Measurements from ENCODE around the gene FAM170B. TPM values are rescaled to one million over a fixed set of nuclear protein-coding genes. Genes with fewer than 3 reads are reported as not detected.

The FAM170B gene
- total and polyA plus RNA-seq, 2 donors (not counting 3 experiments of a cell fraction or from before 2014, with no cell fraction given): not detected

- H2AFZ ChIP-seq (ENCODE audit: low read depth, low read length): no peak overlapping the region
- BruUV-seq (replicated peaks): no TSS peak
- CTCF ChIA-PET: interaction anchor here (1.0 to 1.5 kb wide), 2 partner anchors 8 to 514 kb away, joined by 4 to 12 read pairs; no protein-coding TSS in a partner anchor
- FAIRE-seq: no peak
- no peak overlapping the region for H3K4me3 ChIP-seq (replicated peaks in 1 of 3; ENCODE audit: insufficient read depth in 1 of 3, low read depth in 1 of 3, low read length in 3 of 3)
- no peak overlapping the region for H3K4me2 ChIP-seq (ENCODE audit: insufficient read depth, low read length)
- dilution Hi-C loops (cut with MboI; ENCODE audit: extremely low pct_ligation_motif_present, low sequenced_read_pairs): no loop called here
- DNase-seq (ENCODE audit: low read depth, low spot score): no peak
- no peak overlapping the region for H3K9ac ChIP-seq (replicated peaks; ENCODE audit: extremely low read depth, insufficient read depth, low read length)
- no peaks in the 10 kb centered on the region for H3K36me3 ChIP-seq (ENCODE audit: control insufficient read depth in 2 of 2, extremely low read depth in 1 of 2, insufficient read depth in 2 of 2, low read length in 2 of 2)
- H4K20me1 ChIP-seq (replicated peaks; ENCODE audit: control insufficient read depth, extremely low read depth, insufficient read depth, low read length): no peaks in the 10 kb centered on the region
- no peaks in the 10 kb centered on the region for H3K9me1 ChIP-seq (replicated peaks; ENCODE audit: control insufficient read depth, extremely low read depth, insufficient read depth, low read length)
- H3K79me2 ChIP-seq (ENCODE audit: control insufficient read depth, insufficient read depth, low read length): no peaks in the 10 kb centered on the region
- no peak for TF ChIP-seq GATA2 (IDR thresholded peaks at IDR 0.05; ENCODE audit: insufficient read depth, insufficient read length, low read depth, low read length)
- H3K27me3 ChIP-seq (ENCODE audit: control insufficient read depth in 2 of 2, insufficient read depth in 2 of 2, low read length in 2 of 2): peaks cover 0 to 4% of the 10 kb centered on the region in 2 experiments
- no peak overlapping the region for H3K27ac ChIP-seq (ENCODE audit: insufficient read depth, low read depth, low read length)
- POLR2A ChIA-PET: no interaction called here
- intact Hi-C loops (cut with micrococcal nuclease): no loop called here
- H3K4me1 ChIP-seq (ENCODE audit: control insufficient read depth, extremely low read depth, insufficient read depth, low read length): peaks cover 4% of the 10 kb centered on the region
- no peaks in the 10 kb centered on the region for H3K9me3 ChIP-seq (replicated peaks; ENCODE audit: control insufficient read depth, insufficient read depth, low read length)
Measured at GRCh38 chr10:49172061-49172776, 38.4 kb upstream of the FAM170B start.

- no peaks in the 10 kb centered on the region for H3K4me1 ChIP-seq (ENCODE audit: control insufficient read depth, extremely low read depth, insufficient read depth, low read length)
- FAIRE-seq (no peak), DNase-seq (ENCODE audit: low read depth, low spot score) (no peak)
- intact Hi-C loops (cut with micrococcal nuclease) (no loop called here), dilution Hi-C loops (cut with MboI; ENCODE audit: extremely low pct_ligation_motif_present, low sequenced_read_pairs) (no loop called here)
- H3K9ac ChIP-seq (replicated peaks; ENCODE audit: extremely low read depth, insufficient read depth, low read length): no peak overlapping the region
- no peaks in the 10 kb centered on the region for H4K20me1 ChIP-seq (replicated peaks; ENCODE audit: control insufficient read depth, extremely low read depth, insufficient read depth, low read length)
- H3K9me1 ChIP-seq (replicated peaks; ENCODE audit: control insufficient read depth, extremely low read depth, insufficient read depth, low read length): no peaks in the 10 kb centered on the region
- no peaks in the 10 kb centered on the region for H3K9me3 ChIP-seq (replicated peaks; ENCODE audit: control insufficient read depth, insufficient read depth, low read length)
- H2AFZ ChIP-seq (ENCODE audit: low read depth, low read length): no peak overlapping the region
- BruUV-seq (replicated peaks): no TSS peak
- H3K27me3 ChIP-seq (ENCODE audit: control insufficient read depth in 2 of 2, insufficient read depth in 2 of 2, low read length in 2 of 2): peaks cover 0 to 4% of the 10 kb centered on the region in 2 experiments
- no peak overlapping the region for H3K27ac ChIP-seq (ENCODE audit: insufficient read depth, low read depth, low read length)
- ChIA-PET CTCF (no interaction called here), POLR2A (no interaction called here)
- no peak overlapping the region for H3K4me3 ChIP-seq (replicated peaks in 1 of 3; ENCODE audit: insufficient read depth in 1 of 3, low read depth in 1 of 3, low read length in 3 of 3)
- no peaks in the 10 kb centered on the region for H3K36me3 ChIP-seq (ENCODE audit: control insufficient read depth in 2 of 2, extremely low read depth in 1 of 2, insufficient read depth in 2 of 2, low read length in 2 of 2)
- H3K79me2 ChIP-seq (ENCODE audit: control insufficient read depth, insufficient read depth, low read length): no peaks in the 10 kb centered on the region
- TF ChIP-seq MYC (IDR thresholded peaks at IDR 0.05; ENCODE audit: low read depth, low read length) (no peak), JUN (IDR thresholded peaks at IDR 0.05; ENCODE audit: borderline replicate concordance, insufficient read depth, insufficient read length, low read depth) (no peak), EZH2 (IDR thresholded peaks at IDR 0.05; ENCODE audit: borderline replicate concordance, low read depth, low read length, severe bottlenecking) (no peak), POLR2A (IDR thresholded peaks at IDR 0.05; ENCODE audit: low read depth, low read length) (no peak), CTCF (IDR thresholded peaks at IDR 0.05; ENCODE audit: extremely low read depth in 1 of 2, insufficient read depth in 1 of 2, low read depth in 1 of 2, low read length in 2 of 2) (no peak), GATA2 (IDR thresholded peaks at IDR 0.05; ENCODE audit: insufficient read depth, insufficient read length, low read depth, low read length) (no peak), POLR2AphosphoS5 (IDR thresholded peaks at IDR 0.05; ENCODE audit: insufficient read depth, low read depth, low read length) (no peak), FOS (IDR thresholded peaks at IDR 0.05; ENCODE audit: borderline replicate concordance, insufficient read depth, low read length) (no peak), MAX (IDR thresholded peaks at IDR 0.05; ENCODE audit: insufficient read depth, insufficient read length) (no peak)
- H3K4me2 ChIP-seq (ENCODE audit: insufficient read depth, low read length): no peak overlapping the region
Measured at GRCh38 chr10:49171326-49172060, 37.7 kb upstream of the FAM170B start.

All from endothelial cell of umbilical vein (primary cell).